ENCODE results near the gene BAZ2B.

The BAZ2B gene

DNA sequence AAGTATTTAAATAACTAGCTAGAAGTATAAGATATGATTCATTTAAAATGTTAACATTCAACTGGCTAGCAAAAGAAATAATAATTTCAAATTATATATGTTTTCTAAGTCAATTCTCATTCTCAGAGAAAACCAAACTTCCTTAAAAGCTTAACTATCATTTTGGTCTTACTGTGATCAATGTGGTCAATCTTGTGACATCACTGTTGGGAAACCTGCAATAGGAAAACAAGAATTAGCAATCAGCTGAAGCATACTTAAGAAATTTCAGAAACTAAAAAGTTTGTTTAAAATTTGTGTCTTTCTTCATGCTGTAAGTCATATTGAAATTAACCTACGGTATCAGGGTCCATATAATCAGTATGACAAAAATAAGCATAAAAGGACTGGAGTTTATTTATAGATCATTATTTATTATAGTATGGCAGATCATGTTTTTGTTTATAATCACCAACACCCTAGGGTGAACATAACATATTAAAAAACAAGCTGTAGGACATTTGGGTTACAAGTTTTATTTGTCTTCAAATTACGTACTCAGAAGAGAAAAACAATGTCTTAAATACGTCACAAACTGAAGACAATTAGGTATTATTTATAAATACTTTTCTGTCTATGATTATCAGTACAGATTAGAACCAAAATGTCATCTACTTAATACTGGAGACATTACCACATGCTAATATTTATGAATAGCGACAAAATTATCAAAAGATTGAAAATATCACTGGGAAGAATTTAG is 60.5 kb downstream of the BAZ2B start:
- DNase-seq (no peak), ATAC-seq (ENCODE audit: insufficient read depth, low read depth) (no peak)
- H3K9me3 ChIP-seq (ENCODE audit: insufficient read depth, low read length, severe bottlenecking), result no peaks in the 10 kb centered on the region
- no peak overlapping the region for H3K4me2 ChIP-seq (ENCODE audit: insufficient read depth, low read length)
- H3K9ac ChIP-seq (ENCODE audit: low read depth, low read length), result no peak overlapping the region
- H3K27me3 ChIP-seq (ENCODE audit: insufficient read depth, low read length, poor library complexity), result no peaks in the 10 kb centered on the region
- no peaks in the 10 kb centered on the region for H3K79me2 ChIP-seq (ENCODE audit: insufficient read depth, low read length)
- TF ChIP-seq, protein P1, sequence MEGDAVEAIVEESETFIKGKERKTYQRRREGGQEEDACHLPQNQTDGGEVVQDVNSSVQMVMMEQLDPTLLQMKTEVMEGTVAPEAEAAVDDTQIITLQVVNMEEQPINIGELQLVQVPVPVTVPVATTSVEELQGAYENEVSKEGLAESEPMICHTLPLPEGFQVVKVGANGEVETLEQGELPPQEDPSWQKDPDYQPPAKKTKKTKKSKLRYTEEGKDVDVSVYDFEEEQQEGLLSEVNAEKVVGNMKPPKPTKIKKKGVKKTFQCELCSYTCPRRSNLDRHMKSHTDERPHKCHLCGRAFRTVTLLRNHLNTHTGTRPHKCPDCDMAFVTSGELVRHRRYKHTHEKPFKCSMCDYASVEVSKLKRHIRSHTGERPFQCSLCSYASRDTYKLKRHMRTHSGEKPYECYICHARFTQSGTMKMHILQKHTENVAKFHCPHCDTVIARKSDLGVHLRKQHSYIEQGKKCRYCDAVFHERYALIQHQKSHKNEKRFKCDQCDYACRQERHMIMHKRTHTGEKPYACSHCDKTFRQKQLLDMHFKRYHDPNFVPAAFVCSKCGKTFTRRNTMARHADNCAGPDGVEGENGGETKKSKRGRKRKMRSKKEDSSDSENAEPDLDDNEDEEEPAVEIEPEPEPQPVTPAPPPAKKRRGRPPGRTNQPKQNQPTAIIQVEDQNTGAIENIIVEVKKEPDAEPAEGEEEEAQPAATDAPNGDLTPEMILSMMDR (IDR thresholded peaks at IDR 0.05; ENCODE audit: borderline replicate concordance, extremely low read depth, low read length, poor library complexity, severe bottlenecking), result no peak
- no peak for TF ChIP-seq EZH2 (IDR thresholded peaks at IDR 0.05; ENCODE audit: borderline replicate concordance, low read depth, low read length, severe bottlenecking)
- no peak overlapping the region for H3K27ac ChIP-seq (ENCODE audit: low read length)
- no peak overlapping the region for H2AFZ ChIP-seq (ENCODE audit: low read depth, low read length)
- H3K4me3 ChIP-seq (ENCODE audit: low read depth in 1 of 2, low read length in 2 of 2), result no peak overlapping the region
- no peaks in the 10 kb centered on the region for H4K20me1 ChIP-seq (ENCODE audit: insufficient read depth, low read length)
- no peaks in the 10 kb centered on the region for H3K4me1 ChIP-seq (ENCODE audit: insufficient read depth, low read length)
- H3K36me3 ChIP-seq (ENCODE audit: insufficient read depth, low read length), result no peaks in the 10 kb centered on the region

GRCh38 chr2:159553727-159554126 is 62.6 kb downstream of the BAZ2B start:
- Histone ChIP-seq H3K36me3 (ENCODE audit: insufficient read depth, low read length) (no peaks in the 10 kb centered on the region), H3K27ac (ENCODE audit: low read length) (no peak overlapping the region), H3K4me2 (ENCODE audit: insufficient read depth, low read length) (no peak overlapping the region), H3K9me3 (ENCODE audit: insufficient read depth, low read length, severe bottlenecking) (no peaks in the 10 kb centered on the region), H3K27me3 (ENCODE audit: insufficient read depth, low read length, poor library complexity) (no peaks in the 10 kb centered on the region), H4K20me1 (ENCODE audit: insufficient read depth, low read length) (no peaks in the 10 kb centered on the region), H3K4me1 (ENCODE audit: insufficient read depth, low read length) (no peaks in the 10 kb centered on the region), H2AFZ (ENCODE audit: low read depth, low read length) (no peak overlapping the region), H3K79me2 (ENCODE audit: insufficient read depth, low read length) (no peaks in the 10 kb centered on the region), H3K4me3 (ENCODE audit: low read depth in 1 of 2, low read length in 2 of 2) (no peak overlapping the region), H3K9ac (ENCODE audit: low read depth, low read length) (no peak overlapping the region)
- DNase-seq (no peak), ATAC-seq (ENCODE audit: insufficient read depth, low read depth) (no peak)
- TF ChIP-seq, protein P1 (IDR thresholded peaks at IDR 0.05; ENCODE audit: borderline replicate concordance, extremely low read depth, low read length, poor library complexity, severe bottlenecking), result no peak
- TF ChIP-seq EZH2 (IDR thresholded peaks at IDR 0.05; ENCODE audit: borderline replicate concordance, low read depth, low read length, severe bottlenecking), result no peak

GRCh38 chr2:159551806-159552205 is 64.5 kb downstream of the BAZ2B start:
- H3K27me3 ChIP-seq (ENCODE audit: insufficient read depth, low read length, poor library complexity), result no peaks in the 10 kb centered on the region
- H3K36me3 ChIP-seq (ENCODE audit: insufficient read depth, low read length), result no peaks in the 10 kb centered on the region
- no peak for ATAC-seq (ENCODE audit: insufficient read depth, low read depth)
- H3K79me2 ChIP-seq (ENCODE audit: insufficient read depth, low read length), result no peaks in the 10 kb centered on the region
- TF ChIP-seq EZH2 (IDR thresholded peaks at IDR 0.05; ENCODE audit: borderline replicate concordance, low read depth, low read length, severe bottlenecking), result no peak
- TF ChIP-seq, protein P1 (IDR thresholded peaks at IDR 0.05; ENCODE audit: borderline replicate concordance, extremely low read depth, low read length, poor library complexity, severe bottlenecking), result no peak
- H3K4me1 ChIP-seq (ENCODE audit: insufficient read depth, low read length), result no peaks in the 10 kb centered on the region
- H3K9ac ChIP-seq (ENCODE audit: low read depth, low read length), result no peak overlapping the region
- no peak overlapping the region for H2AFZ ChIP-seq (ENCODE audit: low read depth, low read length)
- H3K27ac ChIP-seq (ENCODE audit: low read length), result no peak overlapping the region
- no peaks in the 10 kb centered on the region for H3K9me3 ChIP-seq (ENCODE audit: insufficient read depth, low read length, severe bottlenecking)
- no peak overlapping the region for H3K4me2 ChIP-seq (ENCODE audit: insufficient read depth, low read length)
- no peak overlapping the region for H3K4me3 ChIP-seq (ENCODE audit: low read depth in 1 of 2, low read length in 2 of 2)
- no peaks in the 10 kb centered on the region for H4K20me1 ChIP-seq (ENCODE audit: insufficient read depth, low read length)
- DNase-seq, result no peak
